ELF-1 (cell line): ENCODE measurements around the gene ACSF3.
"Not testable (repeated sequence)": the region's sequence is repeated elsewhere in the genome, so short reads cannot be mapped to it uniquely, and the experiment has no call there.

Experiments used
- DNase-seq: peaks from one replicate; pipeline ENCODE4 v3.0.0-alpha.2; 2016; ENCODE audit warnings: low read depth, low spot score

Gene ACSF3

GRCh38 chr16:89160977-89161701 lies 67.5 kb downstream of the ACSF3 start:
- no peak for DNase-seq

GRCh38 chr16:89161763-89162713 lies 68.4 kb downstream of the ACSF3 start:
- DNase-seq, result no peak

- DNase-seq, result no peak
Observed at GRCh38 chr16:89163297-89163696, 69.6 kb downstream of the ACSF3 start.

GRCh38 chr16:89164436-89164835 lies 70.8 kb downstream of the ACSF3 start:
- no peak for DNase-seq

GRCh38 chr16:89164847-89165680 lies 71.4 kb downstream of the ACSF3 start:
- no peak for DNase-seq

- not testable (repeated sequence) for DNase-seq
Observed at GRCh38 chr16:89165681-89165979, 72.0 kb downstream of the ACSF3 start.

GRCh38 chr16:89166696-89167424 lies 73.2 kb downstream of the ACSF3 start:
- DNase-seq, result no peak

- peak; percentile 96 for DNase-seq
Observed at GRCh38 chr16:89167425-89167941, 73.8 kb downstream of the ACSF3 start.

- DNase-seq, result no peak
Observed at GRCh38 chr16:89168381-89169189, 74.9 kb downstream of the ACSF3 start.

- DNase-seq, result no peak
Observed at GRCh38 chr16:89169778-89170177, 76.1 kb downstream of the ACSF3 start.

GRCh38 chr16:89170346-89171215 lies 76.9 kb downstream of the ACSF3 start:
- DNase-seq, result peak; percentile 49

GRCh38 chr16:89171216-89172170 lies 77.8 kb downstream of the ACSF3 start, which contains the start of gene CDH15:
Gene CDH15 (plus strand): TSS chr16:89171748. CDS start chr16:89171832, 84 bp downstream.
- DNase-seq, result peak; percentile 96

GRCh38 chr16:89172171-89172527 lies 78.5 kb downstream of the ACSF3 start:
- DNase-seq, result no peak

GRCh38 chr16:89172528-89173173 lies 79.0 kb downstream of the ACSF3 start:
- DNase-seq, result no peak

- no peak for DNase-seq
Observed at GRCh38 chr16:89173174-89173921, 79.7 kb downstream of the ACSF3 start.

GRCh38 chr16:89174055-89174827 lies 80.6 kb downstream of the ACSF3 start:
- DNase-seq, result no peak
